ENCODE results near the gene ADPRHL1. TPM values are rescaled to one million over a fixed set of nuclear protein-coding genes. Genes with fewer than 3 reads are reported as not detected.
"Not testable (repeated sequence)": the region's sequence is repeated elsewhere in the genome, so short reads cannot be mapped to it uniquely, and the experiment has no call there.

Gene ADPRHL1
- total and polyA plus RNA-seq, 2 experiments from 2014 or later, result 1.0 to 1.1 TPM

DNA sequence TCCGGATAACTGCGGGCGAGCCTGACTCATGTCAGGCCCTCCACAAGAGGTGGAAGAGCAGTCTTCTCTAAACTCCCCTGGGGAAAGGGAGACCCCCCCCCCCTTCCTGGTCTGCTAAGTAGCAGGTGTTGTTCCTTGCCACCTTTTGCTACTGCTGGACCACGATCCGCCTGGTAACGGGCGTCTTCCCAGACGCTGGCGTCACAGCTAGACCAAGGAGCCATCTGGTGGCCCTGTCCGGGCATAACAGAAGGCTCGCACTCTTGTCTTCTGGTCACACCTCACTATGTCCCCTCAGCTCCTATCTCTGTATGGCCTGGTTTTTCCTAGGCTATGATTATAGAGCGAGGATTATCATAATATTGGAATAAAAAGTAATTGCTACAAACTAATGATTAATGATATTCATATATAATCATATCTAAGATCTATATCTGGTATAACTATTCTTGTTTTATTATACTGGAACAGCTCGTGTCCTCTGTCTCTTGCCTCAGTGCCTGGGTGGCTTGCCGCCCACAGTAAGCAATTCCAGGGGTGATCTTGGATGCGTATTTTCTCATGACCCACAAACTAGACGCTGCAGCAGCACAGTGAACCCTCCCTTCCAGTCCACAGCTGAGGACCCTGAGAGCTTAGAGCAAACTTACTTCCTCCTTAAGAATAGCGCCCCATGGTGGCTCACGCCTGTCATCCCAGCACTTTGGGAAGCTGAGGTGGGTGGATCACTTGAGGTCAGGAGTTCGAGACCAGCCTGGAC lies 2.2 kb downstream of the ADPRHL1 start:
- not testable (repeated sequence) for H3K27me3 ChIP-seq; H3K36me3 ChIP-seq (replicated peaks; ENCODE audit: insufficient read depth, low read depth); H4K20me1 ChIP-seq (ENCODE audit: insufficient read depth, poor library complexity, severe bottlenecking); H3K9me3 ChIP-seq (ENCODE audit: low read depth); DNase-seq (ENCODE audit: low spot score); H3K27ac ChIP-seq; H2AFZ ChIP-seq; H3K79me2 ChIP-seq; H3K4me1 ChIP-seq (ENCODE audit: insufficient read depth); H3K9me2 ChIP-seq (replicated peaks; ENCODE audit: insufficient read depth); H3K4me3 ChIP-seq; H3K4me2 ChIP-seq
- 78% methylated on average over 19 of the region's 19 CpGs for WGBS (ENCODE audit: low lambda C conversion rate, missing lambda C conversion rate)
- TF ChIP-seq, protein P1, sequence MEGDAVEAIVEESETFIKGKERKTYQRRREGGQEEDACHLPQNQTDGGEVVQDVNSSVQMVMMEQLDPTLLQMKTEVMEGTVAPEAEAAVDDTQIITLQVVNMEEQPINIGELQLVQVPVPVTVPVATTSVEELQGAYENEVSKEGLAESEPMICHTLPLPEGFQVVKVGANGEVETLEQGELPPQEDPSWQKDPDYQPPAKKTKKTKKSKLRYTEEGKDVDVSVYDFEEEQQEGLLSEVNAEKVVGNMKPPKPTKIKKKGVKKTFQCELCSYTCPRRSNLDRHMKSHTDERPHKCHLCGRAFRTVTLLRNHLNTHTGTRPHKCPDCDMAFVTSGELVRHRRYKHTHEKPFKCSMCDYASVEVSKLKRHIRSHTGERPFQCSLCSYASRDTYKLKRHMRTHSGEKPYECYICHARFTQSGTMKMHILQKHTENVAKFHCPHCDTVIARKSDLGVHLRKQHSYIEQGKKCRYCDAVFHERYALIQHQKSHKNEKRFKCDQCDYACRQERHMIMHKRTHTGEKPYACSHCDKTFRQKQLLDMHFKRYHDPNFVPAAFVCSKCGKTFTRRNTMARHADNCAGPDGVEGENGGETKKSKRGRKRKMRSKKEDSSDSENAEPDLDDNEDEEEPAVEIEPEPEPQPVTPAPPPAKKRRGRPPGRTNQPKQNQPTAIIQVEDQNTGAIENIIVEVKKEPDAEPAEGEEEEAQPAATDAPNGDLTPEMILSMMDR (IDR thresholded peaks at IDR 0.05; ENCODE audit: poor library complexity), result peak; percentile 37

DNA sequence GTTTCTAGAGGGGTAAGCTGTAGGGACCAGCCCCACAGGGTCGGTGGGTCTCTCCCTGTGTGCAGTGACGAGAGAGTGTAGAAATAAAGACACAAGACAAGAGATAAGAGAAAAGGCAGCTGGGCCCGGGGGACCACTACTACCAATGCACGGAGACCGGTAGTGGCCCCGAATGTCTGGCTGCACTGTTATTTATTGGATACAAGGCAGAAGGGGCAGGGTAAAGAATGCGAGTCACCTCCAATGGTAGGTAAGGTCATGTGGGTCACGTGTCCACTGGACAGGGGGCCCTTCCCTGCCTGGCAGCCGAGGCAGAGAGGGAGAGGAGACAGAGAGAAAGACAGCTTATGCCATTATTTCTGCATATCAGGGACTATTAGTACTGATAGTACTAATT lies 2.9 kb downstream of the ADPRHL1 start:
- H2AFZ ChIP-seq; H4K20me1 ChIP-seq (ENCODE audit: insufficient read depth, poor library complexity, severe bottlenecking); H3K79me2 ChIP-seq; H3K4me1 ChIP-seq (ENCODE audit: insufficient read depth); DNase-seq (ENCODE audit: low spot score); H3K4me3 ChIP-seq; H3K9me2 ChIP-seq (replicated peaks; ENCODE audit: insufficient read depth); H3K4me2 ChIP-seq; H3K36me3 ChIP-seq (replicated peaks; ENCODE audit: insufficient read depth, low read depth); H3K27me3 ChIP-seq; H3K27ac ChIP-seq; H3K9me3 ChIP-seq (ENCODE audit: low read depth): not testable (repeated sequence)
- 94% methylated on average over 9 of the region's 9 CpGs for WGBS (ENCODE audit: low lambda C conversion rate, missing lambda C conversion rate)

DNA sequence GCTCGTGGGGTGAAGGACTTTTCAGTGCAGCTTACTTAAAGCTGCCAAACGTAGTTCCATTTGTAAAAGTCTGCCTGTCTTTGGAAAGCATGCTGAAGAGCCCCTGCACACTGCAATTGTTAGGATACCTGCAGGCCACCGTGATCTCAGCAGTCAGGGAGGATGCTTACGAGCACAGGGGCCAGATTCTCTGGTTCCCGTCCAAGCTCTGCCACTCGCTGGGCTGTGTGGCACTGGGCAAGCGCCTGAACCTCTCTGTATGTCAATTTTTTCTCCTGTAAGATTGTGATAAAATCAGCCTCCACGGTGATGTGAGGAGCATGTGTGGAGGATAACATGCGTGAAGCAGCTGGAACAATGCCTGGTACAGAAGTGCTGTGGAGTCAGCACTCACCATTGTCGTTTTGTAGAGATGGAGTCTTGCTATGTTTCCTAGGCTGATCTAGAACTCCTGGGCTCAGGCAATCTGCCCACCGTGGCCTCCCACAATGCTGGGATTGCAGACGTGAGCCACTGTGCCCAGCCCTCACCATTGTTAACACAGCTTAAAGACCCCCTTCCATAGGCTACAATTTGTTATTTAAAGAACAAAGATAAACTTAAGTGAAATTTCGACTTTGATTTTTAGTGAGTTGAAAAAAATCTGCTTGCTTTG lies 3.5 kb downstream of the ADPRHL1 start:
- Histone ChIP-seq H3K4me2 (peak overlapping the region; percentile 41), H3K4me1 (ENCODE audit: insufficient read depth) (no peaks in the 10 kb centered on the region), H3K9me3 (ENCODE audit: low read depth) (no peaks in the 10 kb centered on the region), H3K27me3 (no peaks in the 10 kb centered on the region), H3K4me3 (no peak overlapping the region), H3K36me3 (replicated peaks; ENCODE audit: insufficient read depth, low read depth) (no peaks in the 10 kb centered on the region), H3K79me2 (no peaks in the 10 kb centered on the region), H2AFZ (no peak overlapping the region), H3K9me2 (replicated peaks; ENCODE audit: insufficient read depth) (no peaks in the 10 kb centered on the region), H4K20me1 (ENCODE audit: insufficient read depth, poor library complexity, severe bottlenecking) (no peaks in the 10 kb centered on the region), H3K27ac (peak overlapping the region; percentile 46)
- no peak for DNase-seq (ENCODE audit: low spot score)
- TF ChIP-seq EZH2 (IDR thresholded peaks at IDR 0.05; ENCODE audit: borderline replicate concordance) (no peak), EZH2phosphoT487 (IDR thresholded peaks at IDR 0.05; ENCODE audit: low read depth, severe bottlenecking, unreplicated experiment) (no peak)
- TF ChIP-seq, protein P1 (IDR thresholded peaks at IDR 0.05; ENCODE audit: poor library complexity), result no peak
- 93% methylated on average over 13 of the region's 13 CpGs for WGBS (ENCODE audit: low lambda C conversion rate, missing lambda C conversion rate)

DNA sequence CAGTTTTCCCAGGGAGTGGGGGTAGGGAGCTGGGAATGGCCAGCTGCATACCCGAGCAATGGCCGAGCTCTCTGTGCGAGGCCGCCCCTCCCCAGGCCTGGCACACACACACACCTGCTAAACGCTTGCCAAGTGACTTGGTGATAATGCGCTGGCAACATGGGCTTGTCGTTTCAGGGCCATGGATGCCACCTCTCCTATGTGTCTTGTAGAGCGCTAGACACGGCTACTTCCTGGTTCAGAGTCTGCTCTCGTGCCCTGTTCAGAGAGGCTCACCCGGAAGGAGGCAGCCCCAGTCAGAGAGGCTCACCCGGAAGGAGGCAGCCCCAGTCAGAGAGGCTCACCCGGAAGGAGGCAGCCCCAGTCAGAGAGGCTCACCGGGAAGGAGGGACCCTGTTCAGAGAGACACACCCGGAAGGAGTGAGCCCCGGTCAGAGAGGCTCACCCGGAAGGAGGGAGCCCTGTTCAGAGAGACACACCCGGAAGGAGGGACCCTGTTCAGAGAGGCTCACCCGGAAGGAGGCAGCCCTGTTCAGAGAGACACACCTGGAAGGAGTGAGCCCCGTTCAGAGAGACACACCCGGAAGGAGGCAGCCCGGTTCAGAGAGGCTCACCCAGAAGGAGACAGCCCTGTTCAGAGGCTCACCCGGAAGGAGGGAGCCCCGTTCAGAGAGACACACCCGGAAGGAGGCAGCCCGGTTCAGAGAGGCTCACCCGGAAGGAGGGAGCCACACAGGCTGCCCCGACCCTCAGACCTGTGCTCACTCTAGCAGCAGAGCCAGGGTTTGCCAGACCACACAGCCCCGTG lies 4.2 kb downstream of the ADPRHL1 start:
- Histone ChIP-seq H3K79me2 (no peaks in the 10 kb centered on the region), H3K9me2 (replicated peaks; ENCODE audit: insufficient read depth) (no peaks in the 10 kb centered on the region), H3K4me3 (no peak overlapping the region), H3K4me2 (peak overlapping the region; percentile 41), H3K4me1 (ENCODE audit: insufficient read depth) (no peaks in the 10 kb centered on the region), H2AFZ (peak overlapping the region; percentile 40), H3K9me3 (ENCODE audit: low read depth) (no peaks in the 10 kb centered on the region), H3K27ac (peak overlapping the region; percentile 46), H4K20me1 (ENCODE audit: insufficient read depth, poor library complexity, severe bottlenecking) (no peaks in the 10 kb centered on the region), H3K27me3 (no peaks in the 10 kb centered on the region), H3K36me3 (replicated peaks; ENCODE audit: insufficient read depth, low read depth) (no peaks in the 10 kb centered on the region)
- TF ChIP-seq EZH2 (IDR thresholded peaks at IDR 0.05; ENCODE audit: borderline replicate concordance) (no peak), EZH2phosphoT487 (IDR thresholded peaks at IDR 0.05; ENCODE audit: low read depth, severe bottlenecking, unreplicated experiment) (no peak)
- TF ChIP-seq, protein P1 (IDR thresholded peaks at IDR 0.05; ENCODE audit: poor library complexity), result no peak
- peak; percentile 48 for DNase-seq (ENCODE audit: low spot score)
- 89% methylated on average over 28 of the region's 29 CpGs for WGBS (ENCODE audit: low lambda C conversion rate, missing lambda C conversion rate)
